ENCODE measurements around the gene RC3H1. TPM values are rescaled to one million over a fixed set of nuclear protein-coding genes. Genes with fewer than 3 reads are reported as not detected.
A peak's percentile ranks its signal among the peaks of the same experiment; 100 is the strongest.
"Not testable (repeated sequence)": the region's sequence is repeated elsewhere in the genome, so short reads cannot be mapped to it uniquely, and the experiment has no call there.

Gene RC3H1
- total RNA-seq, 1 donor from 2014 or later = 56.4 TPM

- DNase-seq (ENCODE audit: low read depth) = no peak
Measured at GRCh38 chr1:174021591-174022079, 522 bp downstream of the RC3H1 start.

GRCh38 chr1:174018565-174018964, 3.6 kb downstream of the RC3H1 start:
- DNase-seq (ENCODE audit: low read depth) = no peak

- no peak for DNase-seq (ENCODE audit: low read depth)
Measured at GRCh38 chr1:174017231-174017970, 4.8 kb downstream of the RC3H1 start.

- no peak for DNase-seq (ENCODE audit: low read depth)
Measured at GRCh38 chr1:174013864-174014418, 8.2 kb downstream of the RC3H1 start.

- DNase-seq (ENCODE audit: low read depth) = no peak
Measured at GRCh38 chr1:174008979-174009378, 13.2 kb downstream of the RC3H1 start.

GRCh38 chr1:174008269-174008668, 13.9 kb downstream of the RC3H1 start:
- no peak for DNase-seq (ENCODE audit: low read depth)

- peak; percentile 59 for DNase-seq (ENCODE audit: low read depth)
Measured at GRCh38 chr1:174007851-174008250, 14.3 kb downstream of the RC3H1 start.

- DNase-seq (ENCODE audit: low read depth) = peak; percentile 30
Measured at GRCh38 chr1:174005032-174005431, 17.1 kb downstream of the RC3H1 start.

GRCh38 chr1:174003867-174004266, 18.3 kb downstream of the RC3H1 start:
- no peak for DNase-seq (ENCODE audit: low read depth)

GRCh38 chr1:174001573-174001972, 20.6 kb downstream of the RC3H1 start:
- DNase-seq (ENCODE audit: low read depth) = no peak

- no peak for DNase-seq (ENCODE audit: low read depth)
Measured at GRCh38 chr1:174000371-174000770, 21.8 kb downstream of the RC3H1 start.

GRCh38 chr1:173997791-173998190, 24.4 kb downstream of the RC3H1 start:
- peak; percentile 46 for DNase-seq (ENCODE audit: low read depth)

GRCh38 chr1:173996995-173997394, 25.2 kb downstream of the RC3H1 start:
- peak; percentile 67 for DNase-seq (ENCODE audit: low read depth)

- DNase-seq (ENCODE audit: low read depth) = no peak
Measured at GRCh38 chr1:173995475-173995874, 26.7 kb downstream of the RC3H1 start.

- DNase-seq (ENCODE audit: low read depth) = not testable (repeated sequence)
Measured at GRCh38 chr1:173993948-173994347, 28.2 kb downstream of the RC3H1 start.

GRCh38 chr1:173988068-173988467, 34.1 kb downstream of the RC3H1 start:
- DNase-seq (ENCODE audit: low read depth) = no peak

GRCh38 chr1:173986951-173987350, 35.2 kb downstream of the RC3H1 start:
- DNase-seq (ENCODE audit: low read depth) = no peak

- DNase-seq (ENCODE audit: low read depth) = no peak
Measured at GRCh38 chr1:173970252-173970651, 51.9 kb downstream of the RC3H1 start.

GRCh38 chr1:173965896-173966295, 56.3 kb downstream of the RC3H1 start:
- not testable (repeated sequence) for DNase-seq (ENCODE audit: low read depth)

- DNase-seq (ENCODE audit: low read depth) = no peak
Measured at GRCh38 chr1:173963477-173963876, 58.7 kb downstream of the RC3H1 start.

- DNase-seq (ENCODE audit: low read depth) = no peak
Measured at GRCh38 chr1:173960625-173961024, 61.5 kb downstream of the RC3H1 start.

- peak; percentile 40 for DNase-seq (ENCODE audit: low read depth)
Measured at GRCh38 chr1:173954179-173954578, 68.0 kb downstream of the RC3H1 start.

GRCh38 chr1:173948594-173948993, 73.6 kb downstream of the RC3H1 start:
- DNase-seq (ENCODE audit: low read depth) = no peak

Measured in renal cortical epithelial cell (primary cell).